GM18526 (cell line): Measurements from ENCODE around the gene ADAMTSL5.

Experiments
- POLR2A ChIP-seq: IDR thresholded peaks from 3 replicates; pipeline ENCODE4 v1.6.1; 2011; ENCODE audit not compliant: insufficient read length; ENCODE audit errors: extremely low read depth

The ADAMTSL5 gene

DNA sequence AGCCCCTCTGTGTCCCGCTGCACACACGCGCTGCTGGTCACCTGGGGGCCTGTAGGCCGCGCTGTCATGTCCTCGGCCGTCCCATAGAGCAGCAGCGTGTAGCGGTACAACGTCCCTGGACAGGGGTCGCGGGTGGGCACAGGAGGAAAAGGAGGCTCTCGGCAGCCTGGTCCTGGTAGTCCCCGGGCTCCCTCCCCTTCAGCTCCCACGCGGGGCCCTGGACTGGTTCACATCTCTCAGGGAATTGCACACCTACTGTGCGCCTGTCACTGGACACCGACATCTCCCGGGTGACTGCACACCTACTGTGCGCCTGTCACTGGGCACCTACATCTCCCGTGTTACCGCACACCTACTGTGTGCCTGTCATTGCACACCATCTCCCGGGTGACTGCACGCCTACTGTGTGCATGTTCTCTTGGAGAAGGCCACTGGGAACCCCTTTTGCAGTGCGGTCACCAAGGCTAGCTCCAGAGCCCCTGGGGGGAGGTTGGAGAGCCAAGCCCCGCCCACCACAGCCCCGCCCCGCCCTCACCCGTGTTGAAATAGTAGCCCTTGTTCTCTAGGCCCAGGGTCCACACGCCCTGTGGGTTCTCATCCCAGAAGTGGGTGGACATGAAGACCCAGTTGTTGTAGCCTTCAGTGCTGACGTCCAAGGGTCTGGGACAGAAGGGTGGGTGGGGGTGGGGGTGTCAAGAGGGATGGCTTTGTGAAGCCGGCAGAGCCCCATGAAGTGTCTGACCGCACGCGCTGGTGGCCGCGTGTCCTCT, 30.3 kb downstream of the ADAMTSL5 start:
- no peak for TF ChIP-seq POLR2A

DNA sequence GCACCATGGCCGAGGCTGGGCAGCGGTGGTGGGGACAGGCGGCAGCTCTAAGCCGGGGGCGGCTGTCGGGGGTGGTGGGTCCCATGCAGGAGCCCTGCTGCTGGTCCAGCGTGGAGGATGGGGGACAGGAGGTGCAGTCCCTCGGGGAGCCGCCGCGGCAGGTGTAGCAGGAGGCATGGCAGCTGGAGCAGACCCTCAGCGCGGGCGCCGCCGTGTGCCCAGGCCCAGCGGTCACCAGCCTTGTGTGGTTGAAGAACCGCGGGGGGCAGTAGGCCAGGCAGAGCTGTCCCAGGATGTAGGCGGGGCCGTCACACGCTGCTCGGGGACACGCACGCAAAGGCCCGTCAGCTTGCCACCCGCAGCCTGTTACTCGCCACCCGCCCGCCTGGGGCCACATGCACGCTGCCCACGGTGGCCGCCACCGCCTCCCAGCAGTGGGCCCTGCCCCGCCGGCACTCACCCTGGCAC, 30.9 kb downstream of the ADAMTSL5 start:
- TF ChIP-seq POLR2A = no peak

DNA sequence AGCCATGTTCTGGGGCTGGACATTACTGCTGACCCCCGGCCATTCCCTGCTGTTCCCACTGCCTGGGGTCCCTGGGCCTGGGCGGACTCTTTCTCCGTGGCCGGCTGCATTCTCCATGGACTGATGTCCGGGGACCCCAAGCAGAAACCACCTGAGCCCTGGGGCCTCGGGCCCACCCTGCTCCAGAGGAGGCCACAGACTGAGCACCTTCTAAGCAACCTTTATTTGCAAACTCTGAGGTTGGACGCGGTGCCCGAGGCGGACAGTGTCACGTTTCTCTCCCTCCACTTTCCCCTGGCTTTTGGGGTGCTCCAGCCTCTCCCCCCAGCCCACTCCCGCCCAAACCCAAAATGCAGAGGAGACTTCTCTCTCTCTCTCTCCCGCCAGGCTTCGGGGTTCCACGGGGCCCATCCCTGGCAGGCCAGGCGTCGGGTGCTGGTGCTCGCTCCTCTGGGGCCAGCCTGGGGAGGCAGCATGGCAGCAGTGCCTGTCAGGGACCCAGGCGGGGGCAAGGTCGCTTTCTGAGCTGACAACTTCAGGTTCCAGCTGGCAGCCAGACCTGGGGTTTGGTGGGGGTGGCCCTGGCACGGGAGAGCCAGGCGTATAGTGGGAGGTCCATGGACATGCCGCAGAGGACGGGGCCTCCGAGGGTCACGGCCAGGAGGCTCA, 31.5 kb downstream of the ADAMTSL5 start:
- TF ChIP-seq POLR2A = no peak

DNA sequence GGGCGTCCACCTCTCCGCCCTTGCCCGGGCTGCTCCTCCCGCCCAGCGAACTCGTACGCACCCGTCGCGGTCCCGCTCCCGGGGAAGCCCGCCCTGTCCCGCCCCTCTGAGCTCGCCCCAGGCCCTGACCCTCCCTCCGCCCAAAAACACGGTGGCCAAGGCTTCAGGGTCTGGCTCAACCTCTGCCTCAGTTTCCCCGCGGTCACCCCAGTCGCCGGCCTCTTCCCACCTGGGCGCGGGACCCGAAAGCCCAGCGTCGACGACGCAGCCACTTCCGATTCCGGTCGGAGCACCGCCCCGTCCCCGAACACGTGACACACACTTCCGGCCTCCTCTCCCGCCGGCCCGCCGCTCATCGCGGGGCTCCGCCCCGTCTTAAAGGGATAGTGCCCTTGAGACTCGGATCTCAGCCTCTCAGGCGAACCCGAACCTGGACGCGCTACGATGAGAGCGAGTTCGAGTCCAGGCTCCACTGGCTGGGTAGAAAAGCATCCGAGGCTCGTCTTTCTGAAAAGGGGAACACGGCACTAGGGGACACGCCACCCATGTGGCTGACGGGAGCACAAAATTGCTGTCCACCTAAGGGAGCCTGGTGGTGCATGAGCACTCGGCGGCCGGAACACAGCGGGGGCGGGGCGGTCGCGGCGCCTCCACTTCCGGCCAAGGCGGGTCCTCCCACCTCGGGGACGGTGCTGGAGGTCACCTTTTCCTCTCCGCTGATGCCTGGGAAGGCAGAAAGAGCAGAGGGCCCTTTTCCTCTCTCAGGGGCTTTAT, 33.7 kb downstream of the ADAMTSL5 start, which contains the start of gene C19orf25:
Gene C19orf25, minus strand, starts transcription at position 282 of the 774 bp plus-strand sequence. CDS start 312 bp downstream, outside the sequence.
- peak; percentile 92 for TF ChIP-seq POLR2A

DNA sequence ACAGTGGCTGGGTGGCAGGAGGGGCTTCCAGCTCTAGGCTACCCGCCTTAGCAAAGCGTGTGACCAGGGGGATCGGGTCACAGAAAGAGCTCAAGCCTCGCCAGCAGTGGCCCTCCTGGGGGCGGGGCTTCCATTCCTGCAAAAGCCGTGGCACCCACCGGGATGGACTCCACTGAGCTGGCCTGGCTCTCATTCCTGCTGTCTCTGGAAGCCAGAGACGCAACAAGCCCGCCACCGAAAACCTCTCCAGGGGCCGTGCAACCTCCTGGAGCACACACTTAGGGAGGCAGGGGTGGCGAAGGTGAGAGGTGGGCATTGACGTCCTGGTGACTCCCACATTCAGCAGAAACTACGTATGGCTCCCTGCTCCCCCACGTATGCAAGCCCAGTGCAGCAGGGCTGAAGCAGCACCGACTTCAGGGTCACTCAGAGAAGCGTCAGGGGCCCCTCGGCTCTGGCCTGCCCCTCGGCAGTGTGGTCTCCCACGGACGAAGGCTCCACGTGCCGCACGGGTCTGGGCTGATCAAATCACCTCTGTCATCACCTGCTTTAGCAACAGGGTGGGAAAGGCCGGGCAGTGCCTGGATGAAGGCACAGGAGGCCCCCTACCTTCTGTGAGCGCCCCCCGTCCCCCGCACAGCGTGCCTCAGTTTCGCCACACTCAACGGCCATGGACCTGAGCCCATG, 36.9 kb downstream of the ADAMTSL5 start:
- no peak for TF ChIP-seq POLR2A

DNA sequence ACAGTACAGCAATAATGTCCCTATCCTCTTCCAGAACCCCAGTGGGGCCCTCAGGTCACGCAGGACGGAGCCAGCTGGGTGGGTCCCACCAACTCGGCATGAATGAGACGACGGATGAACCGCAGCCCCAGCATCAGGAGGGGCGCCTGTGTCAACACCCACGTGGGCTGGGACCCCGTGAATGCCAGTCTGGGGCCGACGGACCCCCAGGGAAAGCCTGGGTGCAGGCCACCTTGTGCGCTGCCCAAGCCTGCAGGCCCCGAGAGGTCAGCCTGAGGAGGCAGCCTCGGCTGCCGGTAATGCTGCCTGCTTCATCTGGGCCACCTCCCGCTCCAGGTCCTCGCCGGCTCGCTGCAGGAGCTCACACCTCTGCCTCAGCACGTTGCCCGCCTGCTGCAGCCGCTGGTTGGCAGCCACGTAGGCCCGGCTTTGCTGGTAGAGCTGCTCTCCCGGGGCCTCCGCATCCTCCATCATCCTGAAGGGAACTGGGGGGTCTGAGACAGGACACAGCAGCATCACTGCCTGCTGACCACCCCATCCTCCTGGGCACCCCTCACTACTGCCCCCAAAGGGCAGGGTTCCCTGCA, 38.0 kb downstream of the ADAMTSL5 start:
- TF ChIP-seq POLR2A = no peak

DNA sequence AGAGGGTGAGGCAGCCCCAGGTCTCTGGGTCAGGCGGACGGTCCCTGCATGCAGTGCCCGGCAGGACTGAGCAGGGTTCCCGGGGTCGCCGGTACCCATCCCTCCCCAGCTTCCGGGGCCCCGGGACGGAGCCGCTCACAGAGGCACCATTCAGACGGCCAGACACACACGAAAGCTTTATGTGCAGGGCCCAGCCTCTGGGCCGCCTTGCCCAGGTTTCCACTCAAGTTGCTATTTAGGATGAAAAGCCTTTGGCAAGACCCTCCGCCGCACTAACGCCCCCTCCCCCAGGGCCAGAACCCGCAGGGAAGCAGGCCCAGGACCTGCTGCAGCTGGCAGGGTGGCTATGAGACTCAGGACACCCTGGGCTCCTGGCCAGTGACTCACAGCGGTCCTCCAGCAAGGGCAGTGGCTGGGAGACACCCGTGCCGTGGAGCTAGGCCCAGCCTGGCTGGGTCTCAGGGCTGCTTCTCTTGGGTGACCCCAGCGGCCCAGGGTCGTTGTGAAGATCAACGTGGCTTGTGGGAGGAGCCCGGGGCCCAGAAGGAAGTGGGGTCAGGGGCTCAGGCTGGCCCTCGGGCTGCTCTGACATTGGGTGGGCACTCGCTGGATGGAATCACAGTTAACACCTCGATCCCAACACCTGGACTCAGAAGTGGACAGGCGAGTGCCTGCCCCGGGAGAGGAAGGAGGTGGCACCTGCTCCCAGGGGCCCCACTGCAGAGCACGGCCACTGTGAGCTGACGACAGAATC, 38.6 kb downstream of the ADAMTSL5 start:
- no peak for TF ChIP-seq POLR2A

DNA sequence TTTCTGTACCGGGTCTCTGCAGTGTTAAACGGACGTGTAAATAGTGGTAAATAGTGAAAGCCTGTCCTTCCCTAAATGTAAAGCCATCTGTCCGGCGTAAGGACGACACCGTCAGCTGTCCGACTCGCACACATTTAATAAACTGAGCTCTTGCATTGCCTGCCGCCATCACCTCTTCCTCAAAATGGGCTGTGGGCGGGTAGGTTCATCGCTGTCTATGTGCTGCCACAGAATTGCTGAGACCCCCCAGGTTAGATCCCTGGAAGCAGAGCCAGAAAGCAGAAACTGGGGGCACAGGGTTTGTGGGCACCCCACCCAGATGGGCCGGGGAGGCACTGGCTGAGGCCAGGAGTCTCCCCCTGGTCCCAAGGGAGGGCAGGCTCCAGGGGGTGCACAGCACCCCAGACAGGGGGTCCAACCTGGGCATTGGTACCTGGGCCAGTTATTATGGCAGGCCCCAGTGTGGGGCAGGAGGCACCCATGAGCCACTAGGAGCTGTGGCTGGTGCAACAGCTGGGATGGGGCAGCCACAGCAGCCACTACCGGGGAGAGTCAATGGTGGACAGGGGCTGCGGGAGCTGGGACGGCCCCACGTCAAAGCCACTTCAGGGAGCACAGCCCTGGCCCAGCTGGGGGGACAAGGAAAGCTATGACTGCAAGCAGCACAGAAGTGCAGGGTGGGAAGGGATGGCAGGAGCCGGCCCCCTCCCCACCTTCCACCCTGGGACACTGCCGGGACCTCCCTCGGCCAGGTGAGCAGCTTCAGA, 39.6 kb downstream of the ADAMTSL5 start:
- no peak for TF ChIP-seq POLR2A

DNA sequence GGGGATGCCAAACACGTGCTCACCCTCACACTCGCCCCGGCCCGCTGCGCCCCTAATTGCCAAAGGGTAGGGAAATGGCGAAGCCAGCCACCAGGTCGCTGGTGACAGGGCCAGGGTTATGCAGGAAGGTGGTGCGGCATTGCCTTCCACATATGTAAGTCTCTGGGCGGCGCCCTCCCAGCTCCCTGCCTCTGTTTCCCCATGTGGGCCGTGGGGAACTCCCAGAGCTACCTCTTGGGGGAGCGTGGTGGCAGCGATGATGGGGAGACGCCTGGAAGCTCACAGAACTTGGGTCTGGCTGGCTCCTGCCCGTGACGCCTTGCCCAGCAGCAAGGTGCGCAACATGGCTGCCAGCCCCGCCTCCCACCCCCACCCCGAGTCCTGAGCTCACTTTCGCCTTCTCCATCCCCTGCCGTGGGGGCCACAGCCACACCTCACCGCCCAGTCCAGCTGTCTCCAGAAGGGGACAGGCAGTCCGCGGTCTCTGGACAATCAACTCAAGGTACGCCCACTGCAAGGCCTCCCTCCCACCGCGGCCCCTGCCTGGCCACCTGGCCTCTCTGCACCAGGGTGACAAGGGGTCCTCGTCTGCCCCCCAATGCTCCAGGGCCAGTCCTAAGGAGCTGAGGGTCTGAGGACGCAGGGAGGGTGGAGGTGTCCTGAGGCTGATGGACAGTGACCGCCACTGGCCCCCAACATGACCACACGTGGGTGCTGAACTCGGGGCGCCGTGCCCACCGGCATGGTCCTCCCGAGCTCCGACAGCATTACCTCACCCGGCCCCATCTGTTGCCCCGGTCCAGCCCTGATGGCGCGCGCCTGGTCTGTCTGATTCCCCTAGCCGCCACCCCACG, 40.4 kb downstream of the ADAMTSL5 start:
- no peak for TF ChIP-seq POLR2A

DNA sequence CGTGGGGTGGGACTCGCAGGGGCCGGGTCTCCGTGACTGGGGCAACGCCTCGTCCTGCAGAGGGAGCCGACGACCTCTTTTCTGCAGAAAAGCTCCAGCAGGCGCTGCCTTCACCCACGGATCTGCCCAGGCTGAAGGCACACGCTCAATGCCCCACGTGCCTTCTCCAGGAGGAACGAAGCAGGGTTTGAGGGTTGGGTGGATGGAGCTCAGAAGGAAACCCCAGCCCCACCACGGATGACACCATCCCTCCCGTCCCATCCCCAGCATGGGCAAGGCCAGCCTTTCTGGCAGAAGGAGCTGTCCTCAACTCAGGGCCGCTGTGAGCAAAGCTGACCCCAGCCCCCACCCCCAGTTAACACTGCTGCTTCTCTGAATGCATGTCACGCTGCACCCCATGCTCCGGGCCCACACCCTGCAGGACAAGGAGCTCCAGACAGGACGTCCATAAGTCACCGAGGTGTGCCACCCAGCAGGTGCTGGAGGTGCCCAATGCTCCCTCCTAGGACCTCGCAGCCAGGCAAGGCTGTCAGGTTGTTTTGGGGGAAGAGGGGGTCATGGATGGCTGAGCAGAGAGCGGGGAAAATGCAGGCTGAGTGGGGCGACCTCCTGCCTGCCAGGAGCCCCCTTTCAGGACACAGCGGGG, 41.2 kb downstream of the ADAMTSL5 start:
- no peak for TF ChIP-seq POLR2A

DNA sequence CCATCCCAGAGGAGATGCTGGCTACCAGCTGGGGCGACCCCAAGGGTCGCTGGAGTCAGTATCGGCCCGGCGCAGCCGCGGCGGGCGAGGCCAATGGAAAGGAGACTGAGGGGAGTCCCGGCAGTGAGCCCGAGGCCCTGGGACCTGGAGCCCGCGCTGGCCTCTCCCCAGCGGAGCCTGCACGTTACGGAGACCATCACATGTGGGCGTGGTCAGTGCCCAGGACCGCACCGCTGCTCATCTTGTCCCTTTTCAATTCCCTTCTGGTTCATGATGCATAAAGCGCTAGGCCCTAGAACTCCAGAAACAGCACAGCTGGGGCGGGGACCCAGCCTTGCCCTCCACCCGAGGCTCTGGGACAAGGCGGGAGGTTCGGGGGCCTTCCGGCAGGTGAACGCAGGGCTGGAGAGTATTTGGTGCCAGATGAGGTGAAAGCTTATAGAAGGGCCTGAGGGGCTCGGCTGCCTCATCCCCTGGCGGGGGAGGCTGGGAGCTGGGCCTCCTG, 41.8 kb downstream of the ADAMTSL5 start:
- TF ChIP-seq POLR2A = no peak

DNA sequence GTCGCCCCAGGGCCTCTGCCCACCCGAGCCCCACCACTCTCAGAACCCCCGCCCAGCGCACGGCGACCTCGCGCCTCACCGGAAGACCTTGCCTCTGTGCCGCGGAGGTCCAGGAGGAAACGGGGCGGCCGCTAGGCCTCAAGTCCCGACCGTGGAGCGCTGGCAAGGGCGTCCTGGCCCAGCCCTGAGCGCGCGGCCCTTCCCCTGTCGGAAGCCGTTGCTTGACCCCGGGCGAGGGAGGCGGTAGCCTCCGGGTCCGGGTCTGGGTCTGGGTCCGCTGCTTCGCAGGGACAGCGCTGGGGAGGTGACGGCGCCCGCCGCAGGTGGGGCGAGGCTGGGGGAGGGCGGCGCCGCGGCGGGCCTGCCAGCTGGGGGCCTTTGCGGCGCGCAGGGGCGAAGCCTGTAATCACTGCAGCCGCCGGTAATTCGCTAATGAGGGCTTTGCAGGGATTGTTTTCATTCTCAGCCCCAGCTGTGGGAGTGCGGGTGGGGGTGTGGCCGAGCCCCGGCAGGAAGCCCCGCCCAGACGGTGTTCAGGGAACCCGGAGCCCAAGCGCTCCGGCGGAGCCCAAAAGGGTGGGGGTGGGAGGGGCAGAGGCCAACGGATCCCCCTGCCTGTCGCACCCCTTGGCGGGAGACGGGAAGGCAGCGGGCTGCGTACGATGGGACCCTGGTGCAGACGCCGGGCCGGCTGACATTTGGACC, 42.4 kb downstream of the ADAMTSL5 start:
- no peak for TF ChIP-seq POLR2A

DNA sequence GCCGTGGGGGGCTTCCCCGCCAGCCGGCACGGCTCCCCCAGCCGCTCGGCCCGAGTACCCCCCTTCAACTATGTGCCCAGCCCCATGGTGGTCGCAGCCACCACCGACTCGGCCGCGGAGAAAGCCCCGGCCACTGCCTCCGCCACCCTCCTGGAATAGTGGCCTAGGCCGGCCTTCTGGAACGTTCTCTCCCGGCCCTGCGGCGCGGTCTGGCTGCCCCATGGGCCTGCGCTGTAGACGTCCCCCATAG, 42.8 kb downstream of the ADAMTSL5 start:
- TF ChIP-seq POLR2A = no peak
